HG02943 (cell line): ENCODE measurements around the gene MYL5.
"Not testable (repeated sequence)": the region's sequence is repeated elsewhere in the genome, so short reads cannot be mapped to it uniquely, and the experiment has no call there.

Experiments used
- ATAC-seq: cut with Tn5 transposase; IDR thresholded peaks from one replicate; pipeline ENCODE4 v1.9.1; 2021; ENCODE audit warnings: mild to moderate bottlenecking, low read depth, moderate library complexity; ENCODE audit not compliant: unreplicated experiment

The MYL5 gene

DNA sequence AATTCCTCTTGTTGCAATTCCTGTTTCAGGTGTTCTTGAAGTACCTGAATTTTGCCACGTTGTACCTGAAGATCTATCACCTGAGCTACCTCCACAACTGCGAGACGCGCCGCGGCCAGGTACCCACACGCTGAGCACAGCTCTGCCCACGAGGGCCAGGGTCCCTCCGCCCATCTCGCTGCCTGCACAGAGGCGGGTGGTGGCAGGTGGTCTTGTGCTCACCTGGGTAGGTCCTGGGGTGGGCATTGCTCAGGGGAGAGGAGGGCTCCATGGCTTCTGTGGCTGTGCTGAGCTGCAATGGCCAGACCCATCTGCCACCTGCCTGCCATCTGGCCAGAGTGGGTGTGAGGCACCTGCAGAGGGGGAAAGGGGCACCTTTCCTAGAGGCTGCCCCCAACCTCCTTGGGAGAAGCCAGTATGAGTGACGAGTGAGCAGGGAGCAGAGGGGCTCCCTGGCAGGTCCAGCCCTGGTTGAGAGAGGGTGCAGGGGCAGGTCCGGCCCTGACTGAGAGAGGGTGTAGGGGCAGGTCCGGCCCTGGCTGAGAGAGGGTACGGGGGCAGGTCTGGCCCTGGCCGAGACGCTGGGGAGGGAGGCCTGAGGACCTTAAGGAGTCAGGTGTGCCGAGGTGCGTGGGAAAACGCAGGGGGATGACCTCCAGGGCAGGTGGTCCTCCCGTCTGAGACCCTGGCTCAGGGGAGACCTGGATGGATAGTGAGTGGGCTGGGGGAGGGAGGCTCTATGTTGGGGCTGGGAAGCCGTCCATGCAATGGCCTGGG lies 38.3 kb upstream of the MYL5 start:
- ATAC-seq: no peak

- no peak for ATAC-seq
These were observed 37.6 kb upstream of the MYL5 start for GRCh38 chr4:636628-637159.

GRCh38 chr4:637536-638280 lies 36.6 kb upstream of the MYL5 start:
- ATAC-seq: no peak

DNA sequence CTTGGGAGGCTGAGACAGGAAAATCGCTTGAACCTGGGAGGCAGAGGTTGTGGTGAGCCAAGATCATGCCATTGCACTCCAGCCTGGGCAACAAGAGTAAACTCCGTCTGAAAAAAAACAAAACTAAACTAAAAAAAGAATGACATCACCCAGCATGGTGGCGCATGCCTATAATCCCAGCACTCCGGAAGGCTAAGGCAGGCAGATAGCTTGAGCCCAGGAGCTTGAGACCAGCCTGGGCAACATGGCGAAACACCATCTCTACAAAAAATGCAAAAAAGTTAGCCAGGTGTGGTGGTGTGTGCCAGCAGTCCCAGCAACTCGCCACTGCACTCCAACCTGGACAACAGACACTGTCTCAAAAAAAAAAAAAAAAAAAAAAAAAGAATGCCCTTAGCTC lies 32.0 kb upstream of the MYL5 start:
- not testable (repeated sequence) for ATAC-seq

GRCh38 chr4:646460-646859 lies 27.9 kb upstream of the MYL5 start:
- no peak for ATAC-seq

DNA sequence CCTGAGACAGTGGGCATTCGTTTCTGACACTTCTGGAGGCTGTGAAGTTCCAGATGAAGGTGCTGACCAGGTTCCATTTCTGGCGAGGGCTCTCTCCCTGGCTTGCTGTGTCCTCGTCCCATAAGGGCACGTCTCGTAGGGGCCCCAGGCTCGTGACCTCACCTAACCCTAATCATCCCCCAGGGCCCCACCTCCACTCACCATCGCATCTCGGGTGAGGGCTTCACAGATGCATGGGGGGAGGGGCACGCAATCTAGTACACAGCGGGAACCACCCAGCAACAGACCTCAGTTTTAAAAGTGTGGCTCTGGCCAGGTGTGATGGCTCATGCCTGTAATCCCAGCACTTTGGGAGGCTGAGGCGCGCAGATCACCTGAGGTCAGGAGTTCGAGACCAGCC lies 26.9 kb upstream of the MYL5 start:
- no peak for ATAC-seq

DNA sequence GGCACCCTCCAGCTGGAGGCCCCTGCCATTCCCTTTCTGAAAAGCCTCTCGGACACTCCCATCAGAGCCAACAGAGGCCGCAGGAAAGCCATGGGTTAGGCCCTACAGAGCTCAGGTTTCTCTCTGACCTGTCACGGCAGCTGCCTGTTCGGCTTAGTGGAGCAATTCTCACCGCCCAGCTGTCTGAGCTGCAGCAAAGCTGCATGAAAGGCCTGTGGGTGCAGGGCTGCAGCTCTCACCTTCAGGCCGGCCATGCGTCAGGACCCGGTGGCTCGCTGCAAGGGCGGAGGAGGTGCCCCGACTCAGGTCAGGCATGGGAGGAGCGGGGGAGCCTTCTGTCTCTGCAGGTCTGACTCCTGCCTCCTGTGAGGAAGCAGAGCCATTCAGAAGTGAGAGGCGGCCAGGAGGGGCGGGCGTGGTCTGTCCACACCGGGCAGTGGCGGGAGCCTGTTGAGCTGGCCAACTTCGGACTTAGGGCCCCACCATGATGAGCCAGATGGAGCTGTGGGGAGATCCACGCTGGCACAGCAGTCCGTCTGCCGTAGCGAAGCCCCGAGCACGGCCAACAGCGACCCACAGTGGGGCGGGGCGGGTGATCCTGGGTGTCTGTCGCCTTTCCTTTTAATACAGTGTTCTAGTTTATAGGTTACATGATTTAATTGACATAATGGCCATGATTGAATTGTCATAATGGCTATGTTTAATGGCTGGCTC lies 25.6 kb upstream of the MYL5 start:
- ATAC-seq: no peak

DNA sequence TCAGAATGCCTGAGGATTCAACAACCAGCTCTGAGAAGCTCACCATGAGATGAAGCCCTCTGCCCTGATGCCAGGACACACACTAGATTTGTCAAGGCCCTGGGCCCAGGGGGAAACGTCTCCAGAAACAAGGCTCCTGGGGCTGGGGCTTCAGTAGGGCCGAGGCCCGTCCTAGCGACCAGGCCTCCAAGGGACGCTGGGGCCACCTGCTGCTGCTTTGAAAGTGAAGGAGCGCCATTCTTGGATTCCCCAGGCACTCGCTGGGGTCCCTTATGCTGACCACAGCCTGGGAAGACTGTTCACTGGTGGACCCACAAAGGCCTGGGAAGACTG lies 25.1 kb upstream of the MYL5 start:
- no peak for ATAC-seq

DNA sequence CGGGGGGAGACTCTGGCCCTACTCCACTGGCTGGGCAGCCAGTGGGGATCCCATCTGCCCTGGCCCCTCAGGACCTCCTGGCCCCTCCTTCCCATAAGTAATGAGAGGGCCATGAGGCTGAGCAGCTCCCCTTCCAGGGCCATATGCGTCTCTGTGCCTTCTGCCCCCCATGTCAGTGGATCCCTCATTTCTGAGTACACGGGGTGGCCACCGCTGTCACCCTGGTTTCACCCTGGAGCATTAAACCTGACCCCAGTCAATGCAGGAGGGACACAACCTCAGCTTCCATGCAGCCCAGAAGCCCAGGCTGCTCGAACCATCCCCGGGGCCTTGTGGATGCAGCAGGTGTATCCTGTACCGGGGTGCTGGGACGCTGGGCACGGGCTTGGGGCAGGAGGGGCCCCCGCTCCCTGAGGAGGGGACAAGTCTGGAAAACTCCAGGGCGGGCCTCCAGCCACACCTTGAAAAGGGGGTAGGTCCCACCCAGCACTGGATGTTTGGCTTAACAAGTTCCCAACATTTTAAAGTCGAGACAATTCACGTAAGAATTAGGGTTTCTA lies 24.5 kb upstream of the MYL5 start:
- no peak for ATAC-seq

DNA sequence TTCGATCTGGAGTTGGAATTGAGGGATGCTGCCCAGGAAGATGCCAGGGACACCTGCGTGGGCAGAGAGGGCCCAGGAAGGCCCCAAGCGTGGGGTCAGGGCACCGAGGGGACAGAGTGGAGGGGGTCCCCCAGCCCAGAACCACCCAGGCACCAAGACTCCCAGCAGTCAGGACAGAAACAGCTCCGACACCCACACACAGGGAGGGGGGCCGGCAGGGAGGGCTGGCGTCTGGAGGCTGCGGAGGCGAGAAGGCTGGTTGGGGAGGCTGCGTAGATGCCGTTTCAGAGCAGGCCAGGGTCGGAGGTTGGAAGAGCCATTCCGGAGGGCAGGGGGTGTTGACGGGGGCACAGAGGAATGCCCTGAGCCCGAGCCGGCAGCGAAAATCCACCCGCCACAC lies 23.9 kb upstream of the MYL5 start:
- no peak for ATAC-seq

GRCh38 chr4:650951-651883 lies 23.1 kb upstream of the MYL5 start:
- no peak for ATAC-seq

DNA sequence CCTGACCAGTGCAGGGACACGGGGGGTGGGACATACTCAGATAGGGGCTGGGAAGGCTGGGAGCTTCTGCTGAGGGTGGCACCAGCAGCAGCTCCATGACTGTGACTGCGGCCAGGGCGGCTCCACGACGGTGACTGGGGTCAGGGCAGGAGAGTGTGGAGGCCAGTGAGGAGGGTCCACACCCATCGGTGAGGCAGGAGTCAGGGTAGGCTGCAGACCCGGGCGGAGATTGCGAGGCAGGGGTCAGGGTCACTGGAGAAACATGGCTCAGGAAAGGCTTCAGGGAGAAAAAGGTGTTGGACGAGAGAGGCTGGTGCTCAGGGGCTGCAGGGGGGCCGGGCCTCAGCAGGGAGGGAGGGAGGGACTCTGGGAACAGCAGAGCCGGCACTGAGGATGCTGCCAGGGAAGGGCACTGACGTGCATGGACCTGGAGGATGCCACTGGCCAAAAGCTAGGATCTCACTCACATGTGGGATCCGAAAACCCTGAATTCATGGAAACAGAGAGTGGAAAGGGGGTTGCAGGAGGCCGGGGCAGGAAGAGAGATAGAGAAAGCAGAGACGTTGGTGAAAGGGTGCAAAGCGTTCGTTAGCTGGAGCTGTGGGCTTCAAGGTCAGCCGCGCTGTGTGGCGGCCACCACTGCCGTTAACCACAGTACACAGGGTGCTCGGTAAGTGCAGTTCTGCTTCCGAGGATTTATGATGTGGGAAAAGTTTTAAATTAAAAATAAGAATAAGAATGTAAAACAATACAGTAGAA lies 22.3 kb upstream of the MYL5 start:
- ATAC-seq: no peak

GRCh38 chr4:653080-653821 lies 21.1 kb upstream of the MYL5 start:
- ATAC-seq: no peak

GRCh38 chr4:653831-654502 lies 20.4 kb upstream of the MYL5 start:
- no peak for ATAC-seq

DNA sequence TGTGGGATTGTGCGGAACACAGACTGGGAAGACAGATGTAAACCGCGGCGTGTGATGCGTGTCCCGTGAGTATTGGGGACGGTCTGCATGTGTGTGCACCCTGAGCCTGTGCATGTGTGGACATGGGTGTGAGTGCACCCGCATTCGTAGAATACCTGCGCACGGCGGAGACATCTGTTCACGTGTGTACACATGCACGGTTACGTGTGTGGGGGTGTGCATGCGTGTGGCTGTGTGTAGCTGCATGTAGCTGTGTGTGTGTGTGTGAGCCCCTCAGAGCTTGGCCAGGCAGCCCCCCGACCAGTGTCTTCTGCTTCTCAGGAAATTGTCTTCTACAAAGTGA lies 19.9 kb upstream of the MYL5 start:
- no peak for ATAC-seq

GRCh38 chr4:654871-655463 lies 19.4 kb upstream of the MYL5 start:
- no peak for ATAC-seq

DNA sequence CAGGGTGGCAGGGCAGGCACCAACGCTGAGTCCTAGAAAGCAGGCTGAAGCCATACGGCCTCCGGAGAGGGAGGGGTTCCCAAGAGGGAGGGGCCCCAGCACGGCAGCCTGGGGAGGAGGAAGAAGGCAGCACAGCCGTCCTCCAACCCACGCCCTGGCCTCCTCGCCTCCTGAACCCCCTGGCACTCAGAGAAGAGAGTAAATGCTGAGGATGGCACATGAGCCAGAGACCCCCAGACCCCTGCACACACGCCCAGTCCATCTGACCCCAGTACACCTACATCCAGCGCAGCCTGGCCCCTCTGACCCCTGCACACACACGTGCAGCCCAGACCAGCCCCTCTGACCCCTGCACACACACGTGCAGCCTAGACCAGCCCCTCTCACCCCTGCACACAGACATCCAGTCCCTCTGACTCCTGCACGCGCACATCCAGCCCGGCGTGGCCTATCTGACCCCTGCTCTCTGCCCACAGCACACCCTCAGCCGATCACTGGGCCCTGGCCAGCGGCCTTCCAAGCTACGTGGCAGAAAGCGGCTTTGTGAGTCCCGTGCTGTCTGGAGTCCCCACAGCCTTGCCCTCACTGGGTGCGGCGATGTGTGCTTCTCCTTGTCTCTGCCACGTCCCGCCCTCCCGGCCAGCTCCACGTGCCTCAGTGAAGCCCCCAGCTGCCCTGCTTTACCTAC lies 18.7 kb upstream of the MYL5 start:
- ATAC-seq: no peak
